GM18517 (cell line): ENCODE data around the gene MARCHF2.
"Not testable (repeated sequence)": the region's sequence is repeated elsewhere in the genome, so short reads cannot be mapped to it uniquely, and the experiment has no call there.

Experiments
- ATAC-seq: cut with Tn5 transposase; IDR thresholded peaks from one replicate; pipeline ENCODE4 v1.9.1; 2021; ENCODE audit warnings: mild to moderate bottlenecking, moderate library complexity; ENCODE audit not compliant: unreplicated experiment

MARCHF2 gene

GRCh38 chr19:8412783-8413628, at the start of gene MARCHF2:
Gene MARCHF2, plus strand, starts transcription at chr19:8413305. Its CDS starts 8,536 bp downstream, at chr19:8421841.
- ATAC-seq, result peak; percentile 92

GRCh38 chr19:8363803-8364771, 49.0 kb upstream of the MARCHF2 start, which contains the start of gene ANGPTL4:
Gene ANGPTL4, plus strand, starts transcription at chr19:8364155. Its CDS starts 167 bp downstream, at chr19:8364322.
- ATAC-seq, result no peak

- ATAC-seq, result no peak
These were observed 47.0 kb upstream of the MARCHF2 start for GRCh38 chr19:8366121-8366581.

- ATAC-seq, result no peak
These were observed 46.2 kb upstream of the MARCHF2 start for GRCh38 chr19:8366961-8367326.

GRCh38 chr19:8367327-8368001, 45.6 kb upstream of the MARCHF2 start:
- ATAC-seq, result no peak

- no peak for ATAC-seq
These were observed 42.7 kb upstream of the MARCHF2 start for GRCh38 chr19:8370176-8371010.

- ATAC-seq, result no peak
These were observed 41.9 kb upstream of the MARCHF2 start for GRCh38 chr19:8371011-8371804.

- no peak for ATAC-seq
These were observed 39.0 kb upstream of the MARCHF2 start for GRCh38 chr19:8373867-8374813.

- not testable (repeated sequence) for ATAC-seq
These were observed 37.3 kb upstream of the MARCHF2 start for GRCh38 chr19:8375766-8376165.

GRCh38 chr19:8376373-8376974, 36.6 kb upstream of the MARCHF2 start:
- ATAC-seq, result not testable (repeated sequence)

- no peak for ATAC-seq
These were observed 35.5 kb upstream of the MARCHF2 start for GRCh38 chr19:8377598-8377997.

- not testable (repeated sequence) for ATAC-seq
These were observed 33.8 kb upstream of the MARCHF2 start for GRCh38 chr19:8379156-8379891.

GRCh38 chr19:8384569-8384968, 28.5 kb upstream of the MARCHF2 start:
- not testable (repeated sequence) for ATAC-seq

- not testable (repeated sequence) for ATAC-seq
These were observed 28.0 kb upstream of the MARCHF2 start for GRCh38 chr19:8385103-8385502.

- ATAC-seq, result not testable (repeated sequence)
These were observed 27.5 kb upstream of the MARCHF2 start for GRCh38 chr19:8385566-8385965.

GRCh38 chr19:8386419-8386818, 26.7 kb upstream of the MARCHF2 start:
- ATAC-seq, result not testable (repeated sequence)

- no peak for ATAC-seq
These were observed 26.1 kb upstream of the MARCHF2 start for GRCh38 chr19:8386990-8387389.
